HG02678 (cell line): Measurements from ENCODE around the gene NIPSNAP3A.
"Not testable (repeated sequence)": the region's sequence is repeated elsewhere in the genome, so short reads cannot be mapped to it uniquely, and the experiment has no call there.

Experiments used
- ATAC-seq: cut with Tn5 transposase; IDR thresholded peaks from one replicate; pipeline ENCODE4 v1.9.1; 2021; ENCODE audit warnings: mild to moderate bottlenecking, moderate library complexity; ENCODE audit not compliant: unreplicated experiment

Gene NIPSNAP3A

DNA sequence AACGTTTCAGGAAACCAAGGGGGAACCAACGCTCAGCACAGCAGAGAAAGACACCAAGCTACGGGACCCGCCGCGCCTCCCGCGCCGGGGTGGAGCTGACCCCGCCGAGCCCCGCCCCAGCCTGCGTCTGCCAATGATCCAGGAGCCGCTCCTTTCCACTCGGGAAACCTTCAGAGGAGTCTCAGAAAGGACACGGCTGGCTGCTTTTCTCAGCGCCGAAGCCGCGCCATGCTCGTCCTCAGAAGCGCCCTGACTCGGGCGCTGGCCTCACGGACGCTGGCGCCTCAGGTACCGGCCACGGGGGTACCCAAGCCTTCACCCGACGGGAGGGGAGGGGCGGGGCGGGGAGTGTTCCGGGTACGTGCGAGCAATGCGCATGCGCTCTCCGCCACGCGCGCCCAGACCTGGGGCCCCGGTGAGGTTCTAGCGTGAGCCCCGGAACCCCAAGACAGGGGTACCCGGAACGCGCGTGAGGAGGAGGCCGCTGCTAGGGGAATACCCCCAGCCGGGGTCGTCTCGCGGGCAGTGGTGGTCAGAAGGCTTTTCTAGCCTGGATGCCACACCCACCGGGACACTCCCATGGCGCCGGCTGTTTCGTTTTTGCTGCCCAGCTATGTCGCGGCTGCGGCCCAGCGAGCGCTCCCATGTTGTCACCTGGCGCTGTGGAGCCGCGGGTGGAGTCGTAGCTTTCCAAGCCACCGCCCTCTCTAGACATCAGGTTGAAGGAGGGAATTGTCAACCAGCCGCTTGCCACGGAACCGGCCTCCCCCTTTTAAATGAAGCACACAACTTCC lies at the start of gene NIPSNAP3A:
NIPSNAP3A (plus strand) TSS at position 119 of the 794 bp plus-strand sequence; CDS start at position 229, 110 bp downstream.
- ATAC-seq = peak; percentile 85

DNA sequence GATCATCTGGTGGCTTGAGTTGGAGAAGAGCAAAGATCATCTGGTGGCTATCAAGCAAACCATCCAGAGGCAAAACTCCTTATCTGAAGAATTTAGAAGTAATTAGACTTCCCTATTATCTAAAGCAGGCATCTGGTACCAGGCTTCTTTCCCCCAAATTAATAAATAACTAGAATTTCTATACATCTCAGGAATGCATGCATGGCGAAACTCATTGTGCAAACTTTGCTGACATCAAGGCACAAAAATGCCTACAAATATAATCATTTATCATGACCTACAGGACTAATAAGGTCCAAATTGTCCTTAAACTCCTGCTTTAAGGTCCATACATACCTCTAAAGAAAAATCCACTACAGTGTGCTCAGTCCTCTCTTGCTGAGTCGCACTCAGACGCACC lies 47.2 kb upstream of the NIPSNAP3A start:
- no peak for ATAC-seq

DNA sequence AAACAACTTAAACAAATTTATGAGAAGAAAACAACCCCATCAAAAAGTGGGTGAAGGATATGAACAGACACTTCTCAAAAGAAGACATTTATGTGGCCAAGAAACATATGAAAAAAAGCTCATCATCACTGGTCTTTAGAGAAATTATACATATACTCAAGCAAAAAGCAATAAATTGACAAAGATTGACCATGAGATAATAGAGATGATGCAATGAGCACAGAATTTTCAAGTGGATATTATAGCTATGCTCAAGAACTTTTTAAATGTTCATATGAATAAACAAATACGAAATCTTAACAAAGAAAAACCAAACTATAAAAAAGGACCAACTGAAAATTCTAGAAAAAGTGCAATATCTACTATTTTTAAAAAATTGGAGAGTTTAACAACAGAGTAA lies 38.7 kb upstream of the NIPSNAP3A start:
- ATAC-seq = not testable (repeated sequence)

DNA sequence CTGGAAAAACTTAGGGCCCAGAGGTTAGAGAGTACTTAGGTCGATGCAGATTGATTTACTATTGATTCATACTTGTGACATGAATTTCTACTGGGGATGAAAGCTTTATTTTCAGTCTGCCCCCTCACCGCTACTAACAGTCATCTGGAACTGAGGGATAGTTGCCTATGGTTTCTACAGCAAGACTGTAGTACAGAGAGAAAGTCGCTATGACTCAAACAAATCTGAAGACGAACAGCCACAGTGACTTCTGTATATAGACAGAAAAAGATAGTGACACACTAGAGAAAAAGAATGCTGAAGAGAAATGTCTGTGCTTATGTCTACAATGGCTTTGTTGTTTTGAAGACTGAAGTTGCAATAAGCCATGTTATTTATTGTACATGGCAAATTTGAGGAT lies 35.9 kb upstream of the NIPSNAP3A start:
- ATAC-seq = no peak

DNA sequence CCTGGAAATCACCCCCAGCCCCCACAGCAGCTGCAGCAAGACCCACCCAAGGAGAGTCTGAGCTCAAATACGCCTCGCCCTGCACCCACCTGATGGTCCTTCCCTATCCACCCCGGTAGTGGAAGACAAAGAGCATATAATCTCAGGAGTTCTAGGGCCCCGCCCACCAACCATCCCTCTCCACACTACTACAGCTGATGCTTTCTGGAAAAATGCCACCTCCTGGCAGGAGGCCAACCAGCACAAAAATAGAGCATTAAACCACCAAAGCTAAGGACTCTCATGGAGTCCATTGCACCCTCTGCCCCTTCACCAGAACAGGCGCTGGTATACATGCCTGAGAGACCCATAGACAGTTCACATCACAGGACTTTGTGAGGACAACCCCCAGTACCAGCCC lies 22.5 kb upstream of the NIPSNAP3A start:
- ATAC-seq = no peak

DNA sequence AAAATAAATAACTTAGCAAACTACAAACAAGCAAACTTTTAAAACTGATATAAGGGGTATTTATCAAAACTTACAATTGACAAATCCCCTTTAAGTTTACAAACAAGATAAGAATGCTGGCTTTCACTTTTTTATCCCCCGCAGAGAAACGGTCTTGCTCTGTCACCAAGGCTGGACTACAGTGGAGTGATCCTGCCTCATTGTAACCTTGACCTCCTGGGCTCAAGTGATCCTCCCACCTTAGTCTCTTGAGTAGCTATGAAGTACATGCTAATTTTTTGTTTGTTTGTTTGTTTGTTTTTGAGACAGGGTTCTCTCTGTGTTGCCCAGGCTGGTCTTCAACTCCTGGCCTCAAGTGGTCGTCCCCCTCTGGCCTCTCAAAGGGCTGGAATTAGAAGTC lies 9.0 kb upstream of the NIPSNAP3A start:
- ATAC-seq = no peak

DNA sequence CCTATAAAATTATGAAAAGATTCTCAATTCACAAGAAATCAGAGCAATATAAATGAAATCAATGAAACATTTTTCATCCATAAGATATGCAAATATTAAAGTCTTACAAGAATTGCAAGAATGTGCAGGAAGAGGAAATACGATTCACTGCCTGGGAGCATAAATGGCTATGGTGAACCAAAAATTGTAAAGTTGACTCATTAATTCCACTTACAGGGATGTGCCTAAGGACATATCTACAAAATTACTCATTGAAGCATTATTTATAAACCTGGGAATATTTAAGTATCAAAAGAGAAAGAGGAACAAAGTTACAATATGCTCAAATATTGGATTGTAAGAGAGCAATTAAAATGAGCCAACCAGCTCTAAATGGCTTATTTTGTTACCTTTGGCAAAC lies 6.9 kb upstream of the NIPSNAP3A start:
- no peak for ATAC-seq

DNA sequence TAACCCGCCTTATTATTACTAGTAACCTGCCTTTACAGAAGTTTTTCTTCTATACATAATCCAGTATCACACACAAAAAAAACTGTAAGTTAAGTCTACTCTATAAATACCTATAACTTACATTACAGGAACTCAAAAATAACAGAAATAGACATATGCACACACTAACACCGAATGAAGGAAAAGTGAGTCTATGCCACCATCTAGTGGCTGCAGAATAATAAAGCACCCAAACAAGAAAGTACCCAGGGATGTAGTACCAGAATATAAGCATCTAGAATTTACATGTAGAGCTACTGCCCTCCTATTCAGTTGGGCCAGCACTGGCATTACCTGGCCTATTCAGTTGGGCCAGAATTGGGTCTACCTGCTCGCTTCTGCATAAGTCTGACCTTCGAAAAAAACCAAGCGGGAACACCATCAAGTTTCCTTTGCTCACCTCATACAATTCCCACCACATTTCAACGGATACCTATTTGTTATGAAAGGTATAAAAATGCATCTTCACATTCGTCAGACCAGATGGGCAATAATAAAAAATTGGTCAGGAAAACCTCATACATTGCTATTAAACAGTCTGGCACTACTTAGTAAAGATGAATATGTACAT lies 4.0 kb upstream of the NIPSNAP3A start:
- ATAC-seq = peak; percentile 38

DNA sequence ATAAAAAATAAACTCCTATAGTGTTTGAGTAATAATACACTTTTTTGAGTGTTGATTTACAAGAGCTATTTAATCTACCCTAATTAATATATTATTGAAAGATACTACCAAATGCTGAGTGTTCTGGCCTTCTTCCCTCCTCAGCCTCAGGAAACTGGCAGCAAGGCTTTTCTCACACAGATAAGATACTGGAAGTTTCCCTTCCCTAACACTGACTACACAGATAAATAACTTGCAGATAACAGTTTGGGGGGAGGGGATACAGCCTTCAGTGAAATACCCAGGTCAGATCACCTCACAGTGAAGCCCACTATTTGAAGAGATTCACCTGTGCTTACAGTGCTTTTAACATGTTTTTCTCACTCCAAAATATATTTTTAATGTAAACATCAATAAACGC lies 1.6 kb upstream of the NIPSNAP3A start:
- ATAC-seq = no peak

DNA sequence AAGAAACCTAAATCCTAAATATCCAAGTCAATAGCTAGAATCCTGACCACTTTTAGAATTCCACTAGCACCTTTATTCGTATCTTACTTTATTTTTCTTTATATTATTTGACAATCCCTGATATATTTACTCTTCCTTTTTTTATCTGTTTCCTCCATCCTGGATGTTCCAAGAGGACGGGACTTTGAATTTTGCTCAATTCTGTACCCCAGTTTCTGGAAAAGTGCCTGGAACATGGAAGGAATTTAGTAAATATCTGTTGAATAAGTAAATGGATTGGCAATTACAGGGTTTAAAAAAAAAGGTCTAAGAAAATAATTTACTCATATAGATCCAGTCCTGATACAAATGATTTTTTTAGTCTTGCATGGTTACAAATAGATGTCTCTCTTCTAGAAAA lies 1.2 kb upstream of the NIPSNAP3A start:
- no peak for ATAC-seq

DNA sequence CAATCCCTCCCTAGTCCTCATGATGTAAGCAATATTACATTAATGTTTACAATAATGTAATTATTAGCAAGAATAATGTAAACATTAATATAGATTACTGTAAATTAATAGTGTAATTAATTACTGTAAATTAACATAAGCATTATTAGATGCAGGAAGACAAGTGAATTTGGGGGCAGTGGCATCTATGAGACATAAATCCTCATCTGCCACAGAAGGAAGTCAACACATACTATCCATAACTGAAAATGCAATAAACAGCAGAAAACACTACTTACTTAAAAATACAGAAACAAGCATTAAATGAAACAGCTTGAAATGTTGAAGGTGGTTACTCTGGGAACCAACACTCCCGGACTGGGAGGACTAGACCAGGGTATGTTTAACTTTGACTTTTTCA lies 685 bp upstream of the NIPSNAP3A start:
- ATAC-seq = no peak

DNA sequence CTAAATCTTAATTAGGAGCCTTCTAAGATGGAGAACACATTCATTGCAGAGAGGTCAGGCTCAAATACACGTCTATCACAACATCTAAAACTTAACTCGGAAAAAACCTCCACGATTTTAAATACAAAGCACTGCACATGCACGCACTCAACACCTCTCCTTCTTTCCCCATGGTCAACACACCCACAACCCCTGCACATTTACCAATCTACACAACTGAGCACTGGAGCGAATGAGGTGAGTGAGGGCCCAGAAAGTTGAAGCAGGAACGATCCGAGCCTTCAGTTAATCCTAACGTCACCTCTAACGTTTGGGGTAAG lies 278 bp upstream of the NIPSNAP3A start:
- no peak for ATAC-seq

DNA sequence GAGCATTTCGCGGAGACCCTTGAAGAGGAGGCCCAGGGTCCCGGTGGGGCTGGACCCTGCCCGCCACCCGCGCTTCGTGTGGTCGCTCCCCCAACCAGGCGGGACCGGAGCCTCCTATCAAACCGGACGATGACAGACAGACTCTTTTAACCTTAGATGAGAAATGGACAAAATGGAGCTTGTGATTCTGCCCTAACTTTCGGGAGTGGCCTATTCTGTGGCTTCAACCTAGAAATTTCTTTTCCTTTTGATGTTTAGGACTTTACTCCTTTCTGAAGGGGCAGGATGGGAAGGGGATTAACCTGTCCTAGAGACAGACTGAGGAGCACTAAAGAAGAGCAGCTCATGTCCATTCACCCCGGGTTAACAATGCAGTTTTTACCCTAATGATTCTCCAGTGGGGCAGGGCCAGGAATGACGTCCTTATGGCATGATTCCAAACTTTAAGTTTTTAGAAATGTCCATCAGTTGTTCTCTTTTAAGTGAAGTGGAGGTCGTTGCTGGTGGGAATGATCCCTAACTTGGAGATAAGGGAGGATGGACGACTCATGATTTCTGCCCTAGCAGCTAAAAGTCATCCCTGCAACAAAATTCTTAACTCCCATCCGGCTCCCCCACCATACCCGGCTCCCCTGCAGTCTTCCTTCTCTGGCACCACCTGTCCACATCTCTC lies 1.0 kb downstream of the NIPSNAP3A start:
- ATAC-seq = peak; percentile 0

DNA sequence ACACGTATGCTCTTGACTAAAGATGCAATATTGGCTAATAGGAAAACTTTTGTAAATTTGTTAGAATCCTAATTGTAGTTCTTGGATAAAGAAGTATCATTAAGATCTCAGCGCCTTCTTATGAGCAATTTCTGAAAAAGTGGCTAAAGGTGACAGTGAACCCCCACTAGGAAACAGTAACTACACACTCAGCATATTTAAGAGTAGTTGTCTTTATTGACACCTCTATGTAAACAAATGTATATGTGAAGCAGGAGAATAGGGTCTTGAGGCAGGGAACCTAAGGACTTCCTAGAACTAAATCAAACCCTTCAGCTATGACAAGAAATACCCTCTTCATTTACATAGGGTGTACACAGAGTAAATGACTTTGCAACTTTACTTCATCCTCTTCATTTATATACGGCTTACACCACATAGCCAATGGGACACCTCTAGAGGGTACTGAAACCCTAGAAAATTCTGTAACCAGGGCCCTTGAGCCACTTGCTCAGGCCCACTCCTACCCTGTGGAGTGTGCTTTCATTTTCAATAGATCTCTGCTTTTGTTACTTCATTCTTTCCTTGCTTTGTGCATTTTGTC lies 2.8 kb downstream of the NIPSNAP3A start:
- peak; percentile 39 for ATAC-seq

DNA sequence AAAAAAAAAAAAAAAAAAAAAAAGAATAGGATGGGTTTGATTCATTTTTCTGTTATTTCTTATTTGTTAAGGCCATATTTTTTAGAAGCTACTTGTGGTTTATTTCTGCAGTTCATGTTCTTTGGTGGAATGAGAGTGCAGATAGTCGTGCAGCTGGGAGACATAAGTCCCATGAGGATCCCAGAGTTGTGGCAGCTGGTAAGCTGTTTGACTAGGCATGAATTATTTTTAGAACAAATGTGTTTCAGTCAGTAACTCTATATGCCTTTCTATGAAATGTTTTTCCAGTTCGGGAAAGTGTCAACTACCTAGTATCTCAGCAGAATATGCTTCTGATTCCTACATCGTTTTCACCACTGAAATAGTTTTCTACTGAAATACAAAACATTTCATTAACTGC lies 11.5 kb downstream of the NIPSNAP3A start:
- peak; percentile 39 for ATAC-seq

DNA sequence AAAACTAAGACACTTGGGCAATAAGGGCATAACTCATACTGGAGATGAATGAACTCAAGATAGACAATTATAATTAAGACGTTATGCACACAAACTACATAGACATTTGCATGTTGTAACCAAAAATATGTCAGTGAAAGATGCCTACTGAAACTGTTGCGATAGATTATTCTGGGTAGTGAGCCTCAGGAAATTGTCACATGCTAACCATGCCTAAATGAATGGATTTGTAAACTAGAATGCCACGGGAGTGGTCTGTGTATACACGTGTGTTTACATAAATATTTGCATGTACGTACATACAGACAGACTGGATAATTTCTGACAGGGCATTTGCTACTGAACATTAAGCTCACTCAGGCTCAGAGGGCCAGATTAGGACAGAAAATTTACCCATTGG lies 17.7 kb downstream of the NIPSNAP3A start:
- ATAC-seq = peak; percentile 31

DNA sequence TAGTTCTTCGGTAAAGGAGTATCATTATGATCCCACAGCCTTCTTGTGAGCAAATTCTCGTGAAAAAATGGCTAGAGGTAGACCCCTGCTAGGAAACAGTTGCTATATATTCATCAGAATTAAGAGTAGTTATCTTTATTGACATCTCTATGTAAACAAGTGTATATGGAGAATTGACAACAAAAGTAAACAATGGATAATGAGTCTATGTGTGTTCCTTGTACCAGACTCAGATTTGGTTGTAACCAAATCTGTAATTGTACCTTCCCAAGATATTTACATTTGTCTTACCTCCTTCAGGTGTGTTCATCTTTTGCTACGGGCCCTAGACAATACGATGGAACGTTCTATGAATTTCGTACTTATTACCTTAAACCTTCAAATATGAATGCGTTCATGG lies 18.5 kb downstream of the NIPSNAP3A start:
- no peak for ATAC-seq

DNA sequence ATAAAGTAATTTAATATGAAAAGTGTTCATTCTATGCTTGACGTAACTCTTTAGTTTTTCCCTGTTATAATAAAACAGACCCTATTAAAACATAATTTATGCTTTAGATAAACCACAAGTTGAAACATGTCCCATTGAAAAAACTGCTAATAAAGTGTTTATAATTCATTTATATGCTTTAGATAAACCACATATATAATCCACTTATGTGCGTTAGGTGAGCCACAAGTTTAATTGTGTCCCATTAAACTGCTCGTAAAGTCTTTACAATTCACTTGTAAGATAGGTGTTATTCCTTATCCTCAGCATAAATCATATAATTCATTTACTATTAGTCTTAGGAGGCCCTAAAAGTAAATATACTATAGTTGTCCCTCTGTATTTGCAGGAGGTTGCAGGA lies 20.0 kb downstream of the NIPSNAP3A start:
- no peak for ATAC-seq

DNA sequence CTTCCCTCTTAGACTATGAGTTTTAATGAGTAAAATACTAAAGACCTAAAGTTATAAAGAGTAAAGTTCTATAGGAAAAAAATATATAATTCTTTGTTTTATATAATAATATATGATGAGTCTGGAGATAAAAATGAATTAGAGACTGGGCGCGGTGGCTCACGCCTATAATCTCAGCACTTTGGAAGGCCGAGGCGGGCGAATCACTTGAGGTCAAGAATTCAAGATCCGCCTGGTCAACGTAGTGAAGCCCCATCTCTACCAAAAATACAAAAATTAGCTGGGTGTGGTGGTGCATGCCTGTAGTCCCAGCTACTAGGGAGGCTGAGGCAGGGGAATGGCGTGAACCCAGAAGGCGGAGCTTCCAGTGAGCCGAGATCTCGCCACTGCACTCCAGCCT lies 21.5 kb downstream of the NIPSNAP3A start:
- ATAC-seq = not testable (repeated sequence)

DNA sequence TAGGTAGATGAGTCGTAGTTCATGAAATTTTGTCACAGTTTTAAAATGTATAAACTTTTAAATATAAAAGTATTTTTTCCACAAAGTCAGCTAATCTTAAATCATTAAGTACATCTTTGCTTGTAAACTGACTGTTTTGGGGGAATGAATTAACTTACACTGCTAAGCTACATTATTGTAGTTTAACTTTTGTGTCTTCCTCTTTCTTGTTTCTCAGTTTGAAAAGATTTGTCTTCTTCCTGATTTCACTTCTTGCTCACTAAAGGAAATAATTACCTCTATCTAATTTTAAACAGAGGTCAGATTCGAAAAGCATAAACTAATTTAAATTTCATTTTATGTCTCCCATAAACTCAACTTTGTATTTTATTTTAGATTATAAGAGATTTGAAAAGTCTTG lies 22.2 kb downstream of the NIPSNAP3A start:
- peak; percentile 40 for ATAC-seq

DNA sequence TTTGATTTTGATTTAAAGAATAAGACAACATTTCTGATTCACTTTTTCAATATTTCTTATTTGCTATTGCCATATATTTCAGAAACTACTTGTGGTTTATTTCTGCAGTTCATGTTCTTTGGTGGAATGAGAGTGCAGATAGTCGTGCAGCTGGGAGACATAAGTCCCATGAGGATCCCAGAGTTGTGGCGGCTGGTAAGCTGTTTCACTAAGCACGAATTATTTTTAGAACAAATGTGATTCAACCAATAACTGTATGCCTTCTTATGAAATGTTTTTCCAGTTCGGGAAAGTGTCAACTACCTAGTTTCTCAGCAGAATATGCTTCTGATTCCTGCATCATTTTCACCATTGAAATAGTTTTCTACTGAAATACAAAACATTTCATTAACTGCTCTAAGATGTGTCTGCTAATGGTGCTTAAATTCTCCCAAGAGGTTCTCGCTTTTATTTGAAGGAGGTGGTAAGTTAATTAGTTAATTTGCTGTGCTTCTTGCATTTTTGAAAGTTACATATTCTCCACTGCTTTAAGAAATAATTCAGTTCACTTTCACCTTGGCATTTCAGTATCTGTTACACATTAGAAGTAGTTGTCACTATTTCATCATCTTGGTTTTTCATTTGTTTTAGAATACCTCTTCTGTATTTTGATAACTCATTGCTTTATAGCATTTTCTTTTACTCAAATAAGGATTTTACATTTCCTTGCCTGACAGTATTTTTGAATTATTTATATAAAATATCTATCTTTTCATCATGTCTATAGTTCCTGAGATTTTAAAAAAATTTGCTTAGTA lies 25.4 kb downstream of the NIPSNAP3A start:
- ATAC-seq = peak; percentile 35
